ENCODE measurements around the gene TPST2. TPM values are rescaled to one million over a fixed set of nuclear protein-coding genes. Genes with fewer than 3 reads are reported as not detected.

The TPST2 gene
- total RNA-seq, 1 experiment from 2014 or later, result 23.1 TPM

DNA sequence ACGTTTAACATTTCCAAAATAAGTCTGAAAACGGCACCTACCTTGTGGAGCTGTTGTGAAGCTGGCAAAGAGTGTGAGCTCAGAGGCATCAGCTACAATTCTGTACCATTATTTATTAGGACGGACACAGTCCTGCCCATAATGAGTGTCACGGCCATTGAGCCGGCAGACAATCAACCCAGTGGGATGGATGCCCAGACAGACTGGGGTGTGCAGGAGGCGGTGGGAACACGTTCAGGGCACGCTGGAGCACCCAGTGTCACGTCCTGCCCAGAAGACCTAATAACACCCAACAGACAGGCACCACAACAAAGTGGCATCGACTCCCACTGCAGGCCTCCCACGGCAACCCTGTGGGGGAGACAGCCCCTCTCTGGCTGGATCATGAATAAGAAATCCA, 34.5 kb downstream of the TPST2 start:
- DNase-seq (ENCODE audit: low read depth), result no peak

- DNase-seq (ENCODE audit: low read depth), result no peak
These were observed 35.0 kb downstream of the TPST2 start for GRCh38 chr22:26554956-26555355.

DNA sequence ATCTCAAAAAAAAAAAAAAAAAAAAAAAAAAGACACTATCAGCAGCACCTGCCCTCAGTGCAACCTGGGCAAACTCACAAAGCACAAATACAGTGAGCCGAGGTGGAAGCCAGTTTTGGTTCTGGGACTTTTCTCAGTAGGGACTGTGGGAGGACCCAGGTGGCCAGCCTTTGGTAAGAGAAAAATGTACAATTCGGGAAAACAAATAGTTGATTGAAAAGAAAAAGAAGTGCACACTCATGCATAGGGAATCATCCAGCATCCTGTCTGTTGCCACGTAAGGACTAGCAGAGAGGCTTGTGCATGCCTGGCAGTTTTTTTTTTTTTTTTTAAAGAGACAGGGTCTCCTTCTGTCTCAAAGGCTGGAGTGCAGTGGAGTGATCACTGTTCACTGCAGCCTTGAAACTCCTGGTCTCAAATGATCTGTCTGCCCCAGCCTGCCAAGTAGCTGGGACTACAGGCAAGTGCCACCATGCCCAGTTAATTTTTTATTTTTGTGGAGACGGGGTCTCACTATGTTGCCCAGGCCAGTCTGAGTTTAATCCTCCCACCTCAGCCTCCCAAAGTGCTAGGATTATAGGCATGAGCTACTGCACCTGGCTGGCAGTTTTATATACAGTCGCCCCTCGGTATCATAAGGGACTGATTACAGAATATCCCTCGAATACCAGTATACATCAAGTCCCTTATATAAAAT, 36.7 kb downstream of the TPST2 start:
- DNase-seq (ENCODE audit: low read depth), result peak; percentile 70

GRCh38 chr22:26552466-26552865, 37.5 kb downstream of the TPST2 start:
- peak; percentile 42 for DNase-seq (ENCODE audit: low read depth)

GRCh38 chr22:26551568-26551967, 38.4 kb downstream of the TPST2 start:
- DNase-seq (ENCODE audit: low read depth), result no peak

DNA sequence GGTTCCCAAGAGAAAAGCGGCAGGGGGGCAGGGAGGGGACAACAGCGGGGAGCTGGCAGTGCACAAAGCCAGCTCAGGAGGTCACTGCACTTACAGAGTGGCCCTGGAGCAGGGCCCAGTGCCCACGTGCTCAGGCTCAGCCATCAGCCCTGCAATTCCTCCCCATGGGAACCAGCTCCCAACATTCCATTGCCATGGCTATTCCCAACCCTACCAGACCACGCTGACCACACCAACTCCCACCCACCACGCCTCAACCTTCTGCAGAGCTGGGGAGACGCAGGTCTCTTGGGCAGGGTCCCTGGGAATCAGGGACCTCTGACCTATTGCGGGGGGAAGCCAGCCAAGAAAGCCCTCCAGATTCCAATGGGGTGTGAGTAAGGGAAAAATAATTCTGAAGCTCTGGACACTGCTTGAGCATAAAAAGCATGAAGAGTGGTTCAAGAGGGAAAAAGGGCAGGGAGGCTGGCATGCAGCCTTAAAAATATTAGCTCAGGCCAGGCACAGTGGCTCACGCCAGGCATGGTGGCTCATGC, 39.4 kb downstream of the TPST2 start:
- DNase-seq (ENCODE audit: low read depth), result peak; percentile 73

DNA sequence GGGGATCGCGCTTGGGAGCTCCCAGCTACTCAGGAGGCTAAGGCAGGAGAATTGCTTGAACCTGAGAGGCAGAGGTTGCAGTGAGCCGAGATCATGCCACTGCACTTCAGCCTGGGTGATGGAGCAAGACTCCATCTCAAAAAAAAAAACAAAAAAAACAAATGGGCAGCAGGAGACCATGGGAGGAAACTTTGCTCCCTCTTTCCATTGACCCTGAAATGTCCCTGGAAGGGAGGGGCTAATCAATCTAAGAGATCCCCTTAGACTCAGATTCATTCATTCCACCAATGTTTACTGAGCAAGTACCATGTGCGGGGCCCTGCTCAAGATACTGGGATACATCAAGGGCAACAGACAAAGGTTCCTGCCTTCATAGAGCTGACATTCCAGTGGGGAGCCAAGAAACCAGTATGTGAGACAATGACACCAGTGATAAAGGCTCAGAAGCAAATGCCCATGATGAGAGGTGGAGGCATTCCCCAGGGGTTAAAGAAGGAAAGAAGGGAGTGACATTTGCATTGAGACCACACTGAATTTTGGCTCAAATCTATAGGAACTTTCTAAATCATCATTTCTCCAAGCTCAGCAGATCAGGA, 39.9 kb downstream of the TPST2 start:
- no peak for DNase-seq (ENCODE audit: low read depth)

DNA sequence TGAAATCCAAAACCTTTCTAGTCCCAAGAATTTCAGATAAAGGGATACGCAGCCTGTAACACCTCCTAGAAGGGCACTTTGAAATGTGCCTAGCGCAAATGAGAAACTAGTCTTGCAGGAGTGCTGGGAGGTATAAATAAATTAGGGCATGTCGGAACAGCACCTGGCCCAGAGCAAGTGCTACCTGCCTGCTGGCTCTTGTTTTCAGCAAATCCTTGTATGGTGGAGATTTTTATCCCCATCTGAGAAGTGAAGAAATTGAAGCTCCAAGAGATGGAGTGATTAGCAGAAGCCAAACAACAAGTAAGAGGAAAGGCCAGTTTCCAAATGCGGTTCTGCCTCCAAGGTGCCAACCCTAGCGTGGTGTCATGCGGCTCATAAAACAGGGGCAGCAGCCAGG, 40.9 kb downstream of the TPST2 start:
- no peak for DNase-seq (ENCODE audit: low read depth)

DNA sequence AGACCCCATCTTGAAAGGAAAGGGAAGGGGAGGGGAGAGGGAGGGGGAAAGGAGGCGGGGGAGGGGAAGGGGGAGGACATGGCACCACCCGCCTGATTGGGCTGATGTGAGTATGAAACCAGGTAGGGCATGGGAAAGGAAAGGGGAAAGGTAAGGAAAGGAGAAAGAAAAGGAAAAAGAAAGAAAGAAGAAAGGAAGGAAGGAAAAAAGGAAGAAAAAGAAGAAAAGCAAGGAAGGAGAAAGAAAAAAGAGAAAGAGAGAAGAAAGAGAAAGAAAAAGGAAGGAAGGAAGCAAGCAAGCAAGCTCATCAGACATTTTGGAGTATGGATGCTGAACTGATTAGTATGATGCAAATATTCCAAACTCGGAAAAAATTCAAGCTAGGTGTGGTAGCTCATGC, 41.6 kb downstream of the TPST2 start:
- DNase-seq (ENCODE audit: low read depth), result no peak

DNA sequence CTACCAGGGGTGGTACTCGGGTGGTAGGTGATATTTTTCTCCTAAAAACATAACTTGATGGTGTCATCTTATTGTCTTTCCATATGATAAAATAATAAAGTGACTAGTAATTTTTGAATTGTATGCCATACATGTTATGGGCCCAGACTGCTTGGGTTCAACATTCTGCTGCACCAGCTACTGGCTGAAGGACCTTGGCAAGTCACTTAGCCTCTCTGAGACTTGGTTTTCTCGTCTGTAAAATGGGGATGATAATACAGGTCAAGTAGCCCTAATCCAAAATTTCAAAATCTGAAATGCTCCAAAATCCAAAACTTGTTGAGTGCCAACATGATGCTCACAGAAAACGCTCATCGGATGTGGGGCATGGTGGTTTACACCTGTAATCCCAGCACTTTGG, 42.1 kb downstream of the TPST2 start:
- DNase-seq (ENCODE audit: low read depth), result no peak

- no peak for DNase-seq (ENCODE audit: low read depth)
These were observed 42.5 kb downstream of the TPST2 start for GRCh38 chr22:26547426-26547825.

DNA sequence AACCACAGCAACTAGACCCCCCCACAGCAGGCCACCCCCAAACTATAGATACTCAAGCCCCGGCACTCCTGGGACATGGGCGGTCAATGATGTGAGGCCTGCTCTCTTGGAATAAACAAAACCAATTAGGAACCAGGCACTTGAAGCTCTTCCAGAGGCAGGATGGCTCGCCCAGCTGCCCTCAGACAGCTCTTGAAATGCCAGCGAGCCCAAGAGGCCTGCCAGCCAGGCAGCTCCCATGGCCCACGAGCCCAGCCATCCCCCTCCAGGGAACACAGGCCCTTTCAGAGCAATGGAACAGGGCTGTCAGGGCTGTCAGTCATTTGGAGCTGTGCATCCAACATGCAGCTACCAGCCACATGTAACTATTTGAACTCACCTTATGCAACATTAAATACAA, 43.6 kb downstream of the TPST2 start:
- DNase-seq (ENCODE audit: low read depth), result no peak

DNA sequence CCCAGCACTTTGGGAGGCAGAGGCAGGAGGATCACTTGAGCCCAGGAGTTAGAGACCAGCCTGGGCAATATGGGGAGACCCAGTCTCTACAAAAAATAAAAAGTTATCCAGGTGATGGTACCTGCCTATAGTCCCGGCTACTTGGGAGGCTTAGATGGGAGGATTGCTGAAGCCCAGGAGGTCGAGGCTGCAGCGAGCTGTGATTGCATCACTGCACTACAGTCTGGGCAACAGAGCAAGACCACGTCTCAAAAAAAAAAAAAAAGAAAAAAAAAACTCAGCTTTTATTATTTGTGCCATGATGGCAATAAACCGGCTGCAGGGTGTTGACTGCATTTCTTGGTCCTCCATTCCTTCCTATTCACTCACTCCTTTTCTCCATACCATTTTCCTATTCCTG, 44.1 kb downstream of the TPST2 start:
- DNase-seq (ENCODE audit: low read depth), result no peak

DNA sequence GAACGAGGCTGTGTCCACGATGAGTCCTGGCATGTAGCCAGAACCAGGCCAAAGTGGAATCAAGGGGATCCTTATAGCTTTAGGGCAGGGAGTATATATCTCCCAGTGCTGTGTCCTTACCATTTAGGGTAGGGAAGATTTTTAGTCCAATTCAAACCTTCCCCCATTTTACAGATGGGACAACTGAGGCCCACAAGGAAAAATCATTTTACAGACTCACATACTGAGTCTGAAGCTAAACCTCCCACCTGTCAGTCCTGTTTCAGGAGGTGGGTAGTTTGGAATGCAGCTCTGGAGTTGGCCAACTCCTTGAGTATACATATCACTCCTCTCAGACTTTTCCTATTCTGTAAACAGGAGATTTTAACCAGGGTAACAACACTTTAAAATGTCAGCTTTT, 44.5 kb downstream of the TPST2 start:
- no peak for DNase-seq (ENCODE audit: low read depth)

DNA sequence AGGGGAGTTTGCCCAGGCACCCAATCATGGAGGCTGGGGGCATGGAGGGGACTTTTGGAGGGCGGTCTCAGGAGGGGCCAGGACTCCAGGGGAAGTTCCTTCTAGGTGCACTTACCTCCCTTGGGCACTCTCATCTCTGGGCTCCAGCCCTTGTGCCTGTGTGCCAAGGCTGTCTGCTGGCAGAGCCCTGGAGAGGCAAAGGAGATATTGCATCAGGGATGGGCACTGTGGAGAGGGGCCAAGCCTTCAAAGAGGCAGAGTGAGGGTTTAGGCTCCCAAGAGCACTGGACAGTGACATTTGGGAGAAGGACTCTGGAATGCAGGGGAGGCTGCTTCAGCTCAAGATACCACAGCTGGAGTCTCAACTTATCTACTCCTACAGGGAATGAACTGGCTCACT, 45.4 kb downstream of the TPST2 start:
- DNase-seq (ENCODE audit: low read depth), result no peak

GRCh38 chr22:26542831-26543230, 47.1 kb downstream of the TPST2 start:
- no peak for DNase-seq (ENCODE audit: low read depth)

- DNase-seq (ENCODE audit: low read depth), result no peak
These were observed 48.6 kb downstream of the TPST2 start for GRCh38 chr22:26541167-26541819.

- no peak for DNase-seq (ENCODE audit: low read depth)
These were observed 49.8 kb downstream of the TPST2 start for GRCh38 chr22:26540119-26540518.

- DNase-seq (ENCODE audit: low read depth), result no peak
These were observed 53.2 kb downstream of the TPST2 start for GRCh38 chr22:26536762-26537134.

- DNase-seq (ENCODE audit: low read depth), result peak; percentile 32
These were observed 53.7 kb downstream of the TPST2 start for GRCh38 chr22:26536056-26536761.

DNA sequence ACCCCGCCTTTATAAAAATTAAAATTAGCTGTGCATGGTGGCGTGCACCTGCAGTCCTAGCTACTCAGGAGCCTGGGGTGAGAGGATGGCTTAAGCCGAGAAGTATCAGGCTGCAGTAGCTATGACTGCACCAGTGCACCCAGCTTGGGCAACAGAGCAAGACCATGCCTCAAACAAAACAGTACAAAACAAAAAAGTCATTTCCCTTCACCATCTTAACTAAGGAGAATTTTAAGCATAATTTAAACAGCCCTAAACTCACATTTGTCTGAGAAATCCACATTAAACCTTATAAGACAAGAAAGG, 54.4 kb downstream of the TPST2 start:
- DNase-seq (ENCODE audit: low read depth), result no peak

DNA sequence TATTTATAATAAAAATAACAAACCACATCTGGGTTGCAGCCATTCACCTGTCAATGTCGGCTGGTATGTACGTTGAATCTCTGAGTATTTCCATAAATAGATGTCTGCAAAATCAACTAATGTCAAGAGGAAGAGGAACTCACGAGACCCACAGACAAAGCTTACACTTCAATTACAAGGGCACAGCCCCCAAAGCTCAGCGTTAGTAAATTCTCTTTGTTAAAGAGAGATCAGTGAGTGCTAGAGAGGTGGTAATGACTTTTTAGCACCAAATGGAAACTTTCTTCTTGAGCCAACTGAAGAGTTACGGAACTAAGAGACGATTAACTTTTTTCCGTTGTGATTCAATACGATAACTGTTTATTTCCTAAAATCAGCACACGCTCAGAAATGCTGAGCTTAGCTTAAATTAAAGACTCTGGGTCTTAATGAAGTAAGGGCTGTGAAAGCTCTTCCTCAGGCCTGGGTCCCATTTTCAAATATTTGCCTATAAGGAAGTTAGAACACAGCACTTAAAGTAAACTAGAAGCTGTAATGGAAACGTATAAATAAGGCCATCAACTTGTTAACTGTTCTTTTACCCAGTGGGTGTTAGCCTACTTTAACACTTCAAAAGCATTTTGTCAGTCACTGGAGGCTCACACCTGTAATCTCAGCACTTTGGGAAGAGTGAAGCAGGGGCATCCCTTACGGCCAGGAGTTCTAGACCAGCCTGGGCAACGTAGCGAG, 54.9 kb downstream of the TPST2 start:
- DNase-seq (ENCODE audit: low read depth), result no peak

All from Daoy (cell line).